ENCODE results near the gene RXRG. TPM values are rescaled to one million over a fixed set of nuclear protein-coding genes. Genes with fewer than 3 reads are reported as not detected.

RXRG gene
- total and polyA plus RNA-seq, 2 of the 8 experiments (the other 6 are each of a cell fraction or from before 2014, with no cell fraction given): not detected

DNA sequence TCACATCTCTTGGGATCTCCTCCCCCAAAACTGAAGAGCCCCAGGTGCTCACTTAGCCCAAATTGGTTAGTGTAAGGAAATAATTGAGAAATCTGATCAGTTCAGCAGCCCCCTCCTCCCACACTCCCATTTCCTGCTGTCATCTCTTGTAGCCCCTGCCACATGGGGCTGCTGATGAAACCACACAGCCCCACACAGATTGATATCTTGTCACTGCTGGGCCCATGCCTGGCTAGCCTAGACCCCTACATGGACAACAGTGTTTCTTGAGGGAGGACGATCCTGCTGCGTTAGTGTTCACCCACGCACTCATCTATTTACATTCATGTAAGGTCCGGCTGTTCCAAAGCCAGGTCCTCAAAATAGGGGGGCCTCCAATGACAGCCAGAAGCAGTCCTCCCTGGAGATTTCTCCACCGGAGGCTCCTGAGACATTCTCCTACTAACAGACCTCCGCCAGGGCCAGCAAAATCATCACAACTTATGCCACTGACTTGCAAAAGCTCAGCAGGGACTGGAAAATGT lies 23.9 kb upstream of the RXRG start (continued):
- TF ChIP-seq CEBPB (IDR thresholded peaks at IDR 0.05; ENCODE audit: low read depth, low read length): no peak
- TF ChIP-seq BCL11A (IDR thresholded peaks at IDR 0.05; ENCODE audit: low read depth in 2 of 2, low read length in 2 of 2): no peak
- TF ChIP-seq, protein P1, sequence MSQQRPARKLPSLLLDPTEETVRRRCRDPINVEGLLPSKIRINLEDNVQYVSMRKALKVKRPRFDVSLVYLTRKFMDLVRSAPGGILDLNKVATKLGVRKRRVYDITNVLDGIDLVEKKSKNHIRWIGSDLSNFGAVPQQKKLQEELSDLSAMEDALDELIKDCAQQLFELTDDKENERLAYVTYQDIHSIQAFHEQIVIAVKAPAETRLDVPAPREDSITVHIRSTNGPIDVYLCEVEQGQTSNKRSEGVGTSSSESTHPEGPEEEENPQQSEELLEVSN (IDR thresholded peaks at IDR 0.05): no peak
- TF ChIP-seq EGR1 (IDR thresholded peaks at IDR 0.05; ENCODE audit: borderline replicate concordance, low read depth, low read length): no peak
- TF ChIP-seq SIX5 (IDR thresholded peaks at IDR 0.05; ENCODE audit: low read depth, low read length): no peak
